ENCODE results near the gene ACAP3.
"Not testable (repeated sequence)": the region's sequence is repeated elsewhere in the genome, so short reads cannot be mapped to it uniquely, and the experiment has no call there.

The ACAP3 gene

GRCh38 chr1:1329304-1330210 lies 21.8 kb upstream of the ACAP3 start:
- no peak for DNase-seq

GRCh38 chr1:1328254-1328653 lies 20.5 kb upstream of the ACAP3 start:
- no peak for DNase-seq

- DNase-seq = no peak
These were observed 19.6 kb upstream of the ACAP3 start for GRCh38 chr1:1327291-1327690.

GRCh38 chr1:1326075-1326605 lies 18.4 kb upstream of the ACAP3 start:
- no peak for DNase-seq

- no peak for DNase-seq
These were observed 17.8 kb upstream of the ACAP3 start for GRCh38 chr1:1325288-1326074.

GRCh38 chr1:1324524-1325287 lies 17.0 kb upstream of the ACAP3 start, which contains the start of the genes CPTP and INTS11:
CPTP (plus strand) TSS chr1:1324802; CDS start chr1:1326911, 2,109 bp downstream.
INTS11 (minus strand) TSS chr1:1324660; CDS start chr1:1324608, 52 bp downstream.
- peak; percentile 96 for DNase-seq

- no peak for DNase-seq
These were observed 16.4 kb upstream of the ACAP3 start for GRCh38 chr1:1324084-1324523.

DNA sequence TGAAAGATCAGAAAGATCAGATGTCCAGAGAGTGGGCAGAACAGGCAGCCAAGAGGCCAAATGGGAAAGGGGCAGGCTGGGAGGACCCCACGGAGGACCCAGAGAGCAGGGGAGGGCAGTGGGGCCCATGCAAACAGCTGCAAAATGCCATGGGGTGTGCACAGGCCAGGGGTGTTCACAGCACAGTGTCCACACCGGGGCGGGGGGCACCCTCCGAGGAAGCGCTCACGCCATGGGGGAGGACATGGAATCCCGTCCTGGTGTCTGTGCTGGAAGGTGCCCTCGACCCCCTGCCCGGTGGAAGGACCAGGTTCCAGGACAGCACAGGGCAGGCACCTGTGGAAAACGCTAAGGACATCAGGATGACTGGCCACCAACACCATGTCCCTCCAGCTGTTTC lies 15.2 kb upstream of the ACAP3 start:
- DNase-seq = no peak

- no peak for DNase-seq
These were observed 14.7 kb upstream of the ACAP3 start for GRCh38 chr1:1322418-1322817.

GRCh38 chr1:1321477-1321876 lies 13.7 kb upstream of the ACAP3 start:
- no peak for DNase-seq

DNA sequence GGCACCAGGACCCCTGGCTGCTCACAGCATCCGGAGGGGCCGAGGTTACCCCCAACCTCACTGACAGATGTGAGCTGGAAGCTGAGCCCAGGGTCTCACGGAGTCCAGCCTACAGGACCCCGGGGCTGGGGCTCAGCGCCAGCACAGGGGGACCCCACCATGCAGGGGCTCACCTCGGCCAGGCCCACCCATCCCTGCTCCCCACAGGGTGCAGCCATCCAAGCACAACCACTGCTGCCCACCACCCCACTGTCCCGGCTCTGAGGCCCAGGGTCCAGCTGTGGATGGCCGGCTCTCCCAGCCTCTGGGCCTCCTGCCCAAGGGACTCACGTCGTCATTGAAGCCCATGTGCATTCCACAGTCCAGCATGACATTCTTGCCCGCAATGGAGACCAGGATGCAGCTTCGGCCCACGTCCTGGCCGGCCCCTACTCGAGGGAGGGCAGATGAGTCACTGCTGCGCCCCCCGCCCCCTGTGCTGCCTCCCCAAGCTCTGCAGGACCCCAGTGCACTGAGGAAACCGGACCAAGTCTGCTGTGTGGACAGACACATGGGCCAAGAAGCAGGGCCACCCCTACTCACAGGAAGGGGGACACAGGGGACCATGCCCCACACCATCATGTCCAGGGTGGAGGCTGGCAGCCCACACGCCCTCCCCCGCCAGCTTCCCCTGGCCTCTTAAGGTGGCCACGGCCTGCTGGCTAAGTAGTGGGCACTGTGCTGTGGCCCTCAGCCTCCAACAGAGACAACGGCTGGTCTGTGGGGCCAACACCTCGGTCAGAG lies 13.1 kb upstream of the ACAP3 start:
- no peak for DNase-seq

DNA sequence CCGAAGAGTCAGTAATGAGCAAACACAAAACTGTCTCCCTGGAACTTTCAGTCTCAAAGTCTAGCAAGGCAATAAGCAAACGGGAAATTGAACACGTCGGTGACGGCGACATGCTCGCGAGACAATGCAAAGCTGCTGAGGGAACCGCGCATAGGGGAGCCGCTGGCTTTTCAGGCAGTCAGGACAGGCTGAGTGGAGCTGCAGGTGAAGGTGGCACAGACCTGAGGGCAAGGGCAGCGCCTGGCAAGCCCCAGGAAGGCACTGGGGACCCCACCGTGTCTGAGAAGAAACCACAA lies 11.9 kb upstream of the ACAP3 start:
- no peak for DNase-seq

GRCh38 chr1:1318777-1319645 lies 11.3 kb upstream of the ACAP3 start:
- DNase-seq = no peak

DNA sequence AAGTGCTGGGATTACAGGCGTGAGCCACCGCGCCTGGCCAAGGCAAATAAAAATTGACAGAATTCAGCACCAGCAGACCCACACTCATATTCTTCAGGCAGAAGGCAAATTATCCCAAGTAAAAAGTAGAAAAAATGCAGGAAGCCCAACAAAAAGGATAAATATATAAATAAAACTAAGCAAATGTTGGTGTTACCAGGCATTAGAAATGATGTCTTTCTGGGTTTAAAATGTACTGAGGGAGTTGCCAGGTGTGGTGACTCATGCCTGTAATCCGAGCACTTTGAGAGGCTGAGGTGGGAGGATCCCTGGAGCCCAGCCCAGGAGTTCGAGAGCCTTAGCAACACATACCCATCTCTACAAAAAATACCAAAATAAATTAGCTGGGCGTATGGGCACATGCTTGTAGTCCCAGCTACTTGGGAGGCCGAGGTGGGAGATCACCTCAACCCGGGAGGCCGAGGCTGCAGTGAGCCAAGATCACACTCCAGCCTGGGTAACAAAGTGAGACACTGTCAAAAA lies 10.5 kb upstream of the ACAP3 start:
- no peak for DNase-seq

DNA sequence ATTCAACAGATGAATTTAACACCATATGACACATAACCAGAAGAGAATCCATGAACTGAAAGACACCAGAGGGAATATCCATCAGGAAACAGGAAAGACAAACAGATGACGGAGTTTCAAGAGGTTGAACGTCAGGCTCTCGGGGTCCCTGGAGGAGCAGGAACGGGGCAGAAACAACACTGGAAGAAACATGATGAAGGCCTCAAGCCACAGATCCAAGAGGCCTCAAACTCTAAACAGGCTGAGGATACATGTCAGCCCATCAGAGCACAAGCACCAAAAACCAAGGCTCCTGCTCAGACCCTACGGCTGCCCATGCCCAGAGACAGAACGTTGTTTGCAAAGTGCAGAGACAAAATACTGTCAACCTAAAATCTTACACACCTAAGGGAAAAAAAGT lies 9.7 kb upstream of the ACAP3 start:
- no peak for DNase-seq

DNA sequence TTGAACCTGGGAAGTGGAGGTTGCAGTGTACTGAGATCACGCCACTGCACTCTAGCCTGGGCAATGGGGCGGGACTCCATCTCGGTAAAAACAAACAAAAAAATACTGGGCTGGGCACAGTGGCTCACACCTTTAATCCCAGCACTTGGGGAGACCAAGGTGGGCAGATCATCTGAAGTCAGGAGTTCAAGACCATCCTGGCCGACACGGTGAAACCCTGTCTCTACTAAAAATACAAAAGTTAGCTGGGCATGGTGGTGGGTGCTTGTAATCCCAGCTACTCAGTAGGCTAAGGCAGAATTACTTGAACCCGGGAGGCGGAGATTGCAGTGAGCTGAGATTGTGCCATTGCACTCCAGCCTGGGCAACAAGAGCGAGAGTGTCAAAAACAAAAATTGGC lies 8.5 kb upstream of the ACAP3 start:
- DNase-seq = not testable (repeated sequence)

GRCh38 chr1:1315435-1315954 lies 7.8 kb upstream of the ACAP3 start:
- DNase-seq = no peak

DNA sequence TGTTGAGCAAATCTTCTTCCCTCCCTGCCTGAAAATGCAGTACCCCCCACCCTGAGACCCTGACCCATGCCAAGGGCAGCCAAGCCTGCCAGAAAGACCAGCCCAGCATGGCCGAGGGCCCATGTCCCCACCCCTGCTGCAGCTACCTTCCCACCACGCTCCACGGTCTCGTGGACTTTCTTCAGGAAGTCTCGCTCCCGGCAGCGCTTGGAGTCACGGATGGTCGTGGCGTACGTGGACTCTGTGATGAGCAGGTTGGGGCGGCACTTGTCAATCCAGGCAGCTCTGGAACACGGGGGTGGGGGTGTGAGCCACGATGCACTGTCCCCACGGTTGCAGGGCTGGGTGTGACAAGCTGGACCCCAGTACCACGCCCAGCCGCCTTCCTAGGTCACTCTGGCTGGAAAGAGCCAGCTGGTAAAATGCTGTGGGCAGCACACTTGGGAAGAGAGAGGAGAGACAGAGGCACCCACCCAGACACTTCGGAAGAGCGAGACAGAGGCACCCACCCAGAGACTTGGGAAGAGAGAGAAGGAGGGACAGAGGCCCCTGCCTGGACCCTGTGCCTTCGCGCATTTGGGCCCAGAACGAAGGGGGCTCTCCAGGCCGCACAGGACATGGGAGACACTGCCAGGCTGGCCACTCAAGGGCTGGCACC lies 7.1 kb upstream of the ACAP3 start:
- no peak for DNase-seq

DNA sequence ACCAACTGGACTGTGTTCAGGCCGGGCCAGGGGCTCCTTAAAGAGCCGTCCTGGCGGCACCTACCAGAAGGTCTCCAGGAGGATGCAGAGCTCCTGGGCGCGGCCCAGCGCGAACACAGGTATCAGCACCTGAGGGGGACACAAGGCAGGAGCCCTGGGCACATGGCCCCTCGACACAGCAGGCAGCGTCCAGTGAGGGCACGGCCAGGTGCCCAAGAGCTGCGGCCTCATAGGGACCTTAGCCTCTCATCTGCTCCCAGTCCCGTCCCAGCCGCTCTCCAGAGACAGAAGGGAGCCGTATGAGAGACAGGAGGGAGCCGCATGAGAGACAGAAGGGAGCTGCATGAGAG lies 6.5 kb upstream of the ACAP3 start:
- no peak for DNase-seq

Measured in CD4-positive, alpha-beta T cell treated with Interleukin-10 for 1 hour (primary cell).